NCI-H526 treated with DMSO at 0.1 percent for 48 hours (cell line): ENCODE measurements around the gene KCNQ5.

Experiments used
- DNase-seq: peaks from one replicate; lab custom pipeline; 2025; lab: John Stamatoyannopoulos, UW

Gene KCNQ5

GRCh38 chr6:72905705-72906478 lies 284.0 kb downstream of the KCNQ5 start:
- no peak for DNase-seq

GRCh38 chr6:72911463-72912155 lies 289.7 kb downstream of the KCNQ5 start:
- no peak for DNase-seq

- no peak for DNase-seq
Observed at GRCh38 chr6:72913797-72914196, 291.9 kb downstream of the KCNQ5 start.

GRCh38 chr6:72916298-72916697 lies 294.4 kb downstream of the KCNQ5 start:
- no peak for DNase-seq

- DNase-seq: no peak
Observed at GRCh38 chr6:72916906-72917305, 295.0 kb downstream of the KCNQ5 start.

- DNase-seq: no peak
Observed at GRCh38 chr6:72922401-72922800, 300.5 kb downstream of the KCNQ5 start.

GRCh38 chr6:72925136-72925535 lies 303.3 kb downstream of the KCNQ5 start:
- no peak for DNase-seq

- no peak for DNase-seq
Observed at GRCh38 chr6:72930556-72931132, 308.8 kb downstream of the KCNQ5 start.

DNA sequence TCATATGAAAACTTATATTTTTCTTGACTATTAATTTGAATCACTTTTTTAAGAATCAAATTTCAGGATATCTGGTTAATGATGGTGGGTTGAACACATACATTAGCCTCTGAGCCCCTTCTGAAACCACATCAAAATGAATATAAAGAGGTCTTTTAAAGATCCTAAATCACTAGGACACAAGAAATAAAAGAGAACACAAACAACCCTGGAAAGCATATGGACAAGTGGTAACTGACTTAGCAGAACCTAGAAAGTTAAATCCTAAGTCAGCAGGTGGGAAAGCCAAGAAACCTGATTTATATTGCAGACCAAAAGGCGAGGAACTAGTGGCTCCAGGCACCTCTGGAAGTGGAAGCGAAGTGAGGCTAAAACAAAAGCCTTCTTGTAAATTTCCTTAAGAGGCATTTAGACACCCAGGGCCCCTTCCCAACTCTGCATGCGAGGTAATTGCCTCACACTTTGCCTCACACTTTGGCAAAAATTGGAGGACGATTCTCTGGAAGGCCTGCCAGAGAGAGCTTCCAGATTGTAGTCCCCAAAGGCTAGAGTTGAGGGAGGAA lies 309.5 kb downstream of the KCNQ5 start:
- DNase-seq: no peak

- no peak for DNase-seq
Observed at GRCh38 chr6:72933233-72933632, 311.4 kb downstream of the KCNQ5 start.

- peak; percentile 30 for DNase-seq
Observed at GRCh38 chr6:72936766-72937559, 315.1 kb downstream of the KCNQ5 start.

GRCh38 chr6:72938104-72938503 lies 316.2 kb downstream of the KCNQ5 start:
- DNase-seq: no peak

GRCh38 chr6:72939004-72939403 lies 317.1 kb downstream of the KCNQ5 start:
- no peak for DNase-seq

DNA sequence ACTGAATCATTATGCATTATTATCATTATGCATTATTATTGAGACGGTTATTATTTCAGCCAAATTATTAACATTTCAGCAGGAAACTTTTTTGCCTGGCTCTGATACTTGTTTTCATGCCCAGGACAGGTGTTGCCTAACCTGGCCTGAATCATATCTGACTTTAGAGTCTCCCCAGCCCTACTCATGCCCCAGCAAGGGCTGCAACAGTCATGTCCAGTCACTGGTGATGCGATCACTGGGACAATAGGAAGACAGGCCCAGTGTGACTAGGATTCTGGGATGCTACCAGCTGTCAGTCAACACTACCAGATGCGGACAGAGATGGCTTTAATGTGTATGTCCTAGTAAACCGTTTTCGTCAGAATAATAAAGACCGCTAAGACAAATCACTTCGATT lies 318.4 kb downstream of the KCNQ5 start:
- DNase-seq: no peak

- no peak for DNase-seq
Observed at GRCh38 chr6:72941263-72941662, 319.4 kb downstream of the KCNQ5 start.

- DNase-seq: no peak
Observed at GRCh38 chr6:72941751-72942150, 319.9 kb downstream of the KCNQ5 start.

DNA sequence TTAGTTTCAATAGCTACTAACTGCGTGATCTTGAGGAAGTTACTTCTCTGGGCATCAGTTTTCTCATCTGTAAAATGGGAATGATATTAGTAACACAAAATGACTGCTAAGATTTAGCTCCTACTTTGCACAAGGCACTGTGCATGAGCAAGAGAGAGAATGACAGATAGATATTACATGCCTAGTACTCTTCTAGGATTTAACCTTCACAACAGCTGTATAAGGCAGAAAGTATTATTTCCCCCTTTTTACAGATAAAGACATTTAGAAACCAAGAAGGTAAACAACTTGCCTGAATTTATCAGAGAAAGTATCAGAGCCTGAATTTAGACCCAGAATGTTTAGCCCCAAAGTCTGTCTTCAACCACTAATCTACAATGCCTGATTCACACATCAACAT lies 321.8 kb downstream of the KCNQ5 start:
- DNase-seq: no peak

DNA sequence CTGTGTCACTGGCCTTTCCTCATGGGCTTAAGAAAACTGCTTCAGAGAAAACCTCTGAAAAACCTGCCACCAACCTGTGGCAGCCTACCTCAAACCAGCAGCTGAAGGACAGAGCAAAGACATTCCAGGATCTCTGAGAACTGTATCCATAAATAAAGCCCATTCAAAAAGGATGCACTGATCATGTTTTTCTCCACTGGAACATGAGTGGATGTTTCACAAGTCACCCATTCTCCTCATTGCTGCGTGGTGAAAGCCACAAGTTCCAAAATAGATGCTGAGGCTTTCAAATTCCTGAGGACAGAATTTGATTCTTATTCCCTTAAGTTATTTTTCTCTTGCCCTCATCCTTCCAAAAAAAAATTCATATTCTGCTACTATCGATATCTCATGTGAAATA lies 322.8 kb downstream of the KCNQ5 start:
- DNase-seq: no peak

DNA sequence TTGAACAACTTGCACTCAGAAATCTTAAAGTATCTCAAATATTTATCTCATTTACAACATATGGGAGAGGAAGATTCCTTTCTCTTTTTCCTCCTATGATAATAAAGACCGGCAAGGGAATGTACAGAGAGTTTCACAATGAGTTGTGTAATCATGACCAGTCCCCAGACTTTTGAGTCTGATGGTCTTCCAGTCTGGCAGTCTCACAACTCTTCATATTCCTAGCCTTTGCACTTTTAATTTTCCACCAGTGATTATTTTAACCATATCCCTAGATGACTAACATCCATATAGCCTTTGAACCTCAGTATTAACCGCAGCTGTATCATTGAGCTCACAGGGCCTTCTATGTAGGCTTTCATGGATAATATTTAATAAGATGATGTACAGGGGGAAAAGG lies 324.9 kb downstream of the KCNQ5 start:
- DNase-seq: no peak

DNA sequence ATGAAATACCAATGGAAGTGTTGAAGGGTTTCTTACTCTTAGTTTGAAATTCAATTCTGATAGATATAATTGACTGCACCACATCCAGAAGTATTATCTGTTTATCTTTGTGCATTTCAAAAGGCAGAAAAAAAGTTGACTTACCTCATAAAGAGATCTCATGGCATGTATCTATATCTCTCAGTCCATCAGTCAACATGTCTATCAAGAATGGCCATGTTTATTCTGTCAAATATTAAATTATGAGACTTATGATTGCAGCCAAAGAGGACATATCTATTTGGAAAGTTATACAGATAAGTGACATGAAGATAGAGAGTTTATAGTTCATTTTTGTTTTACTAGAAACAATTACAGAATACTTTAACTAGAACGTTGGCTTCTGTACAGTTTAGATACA lies 325.7 kb downstream of the KCNQ5 start:
- DNase-seq: no peak

- DNase-seq: no peak
Observed at GRCh38 chr6:72948153-72948552, 326.3 kb downstream of the KCNQ5 start.
